WTC11 (cell line): Measurements from ENCODE around the gene RAB10. TPM values are rescaled to one million over a fixed set of nuclear protein-coding genes. Genes with fewer than 3 reads are reported as not detected.

Experiments used
- ATAC-seq: fragments of 200-7000 bp; cut with Tn5 transposase; 2 replicates; pipeline ENCODE4 v1.10.0; 2021; ENCODE audit warnings: mild to moderate bottlenecking, moderate library complexity
- CTCF ChIA-PET: fragments of 300-600 bp; sonication (Branson Sonifier 250); formaldehyde crosslinking; loops from one replicate; lab custom pipeline; 2021; ENCODE audit warnings: antibody characterized with exemption; lab: Charles Lee
- POLR2A ChIA-PET: fragments of 350-600 bp; sonication (Branson Sonifier 250); formaldehyde crosslinking; loops from one replicate; lab custom pipeline; 2021; ENCODE audit warnings: antibody characterized with exemption; lab: Charles Lee
- DNase-seq: peaks from one replicate; pipeline ENCODE4 v3.0.0; 2021; ENCODE audit warnings: low spot score
- H3K27ac Mint-ChIP-seq: 2 replicates; pipeline ENCODE4 v1.8.0; 2021; ENCODE audit warnings: mixed read lengths
- H3K27me3 Mint-ChIP-seq: 2 replicates; pipeline ENCODE4 v1.8.0; 2021; ENCODE audit warnings: low read depth, mild to moderate bottlenecking, moderate library complexity, mixed read lengths
- H3K36me3 Mint-ChIP-seq: 2 replicates; pipeline ENCODE4 v1.8.0; 2021; ENCODE audit warnings: mixed read lengths
- H3K4me1 Mint-ChIP-seq: 2 replicates; pipeline ENCODE4 v1.8.0; 2022; ENCODE audit warnings: mixed read lengths
- H3K4me3 Mint-ChIP-seq: 2 replicates; pipeline ENCODE4 v1.8.0; 2021; ENCODE audit warnings: mild to moderate bottlenecking, moderate library complexity, mixed read lengths
- H3K9me3 Mint-ChIP-seq: 2 replicates; pipeline ENCODE4 v1.8.0; 2021; ENCODE audit warnings: mixed read lengths
- ATF6 ChIP-seq: sonication (generic); formaldehyde crosslinking; IDR thresholded peaks from 2 replicates; pipeline ENCODE4 v1.8.1; 2023; ENCODE audit warnings: mild to moderate bottlenecking, missing genetic modification reagents
- CREM ChIP-seq: sonication (generic); formaldehyde crosslinking; IDR thresholded peaks from 2 replicates; pipeline ENCODE4 v1.8.1; 2022; ENCODE audit warnings: mild to moderate bottlenecking, missing genetic modification reagents, moderate library complexity
- E2F1 ChIP-seq: sonication (generic); formaldehyde crosslinking; IDR thresholded peaks from 2 replicates; pipeline ENCODE4 v1.8.0; 2022; ENCODE audit warnings: mild to moderate bottlenecking, missing genetic modification reagents
- E2F5 ChIP-seq: sonication (generic); formaldehyde crosslinking; IDR thresholded peaks from 2 replicates; pipeline ENCODE4 v1.8.1; 2022; ENCODE audit warnings: mild to moderate bottlenecking, moderate library complexity, missing genetic modification reagents
- ETV6 ChIP-seq: sonication (generic); formaldehyde crosslinking; IDR thresholded peaks from 2 replicates; pipeline ENCODE4 v1.8.1; 2022; ENCODE audit warnings: mild to moderate bottlenecking, missing genetic modification reagents
- FOXP4 ChIP-seq: sonication (generic); formaldehyde crosslinking; IDR thresholded peaks from 2 replicates; pipeline ENCODE4 v1.8.0; 2022; ENCODE audit warnings: mild to moderate bottlenecking, missing genetic modification reagents
- IRF1 ChIP-seq: sonication (generic); formaldehyde crosslinking; IDR thresholded peaks from 2 replicates; pipeline ENCODE4 v1.8.0; 2023; ENCODE audit warnings: missing genetic modification reagents
- JUN ChIP-seq: sonication (generic); formaldehyde crosslinking; IDR thresholded peaks from 2 replicates; pipeline ENCODE4 v1.8.0; 2023; ENCODE audit warnings: mild to moderate bottlenecking, missing genetic modification reagents
- MLX ChIP-seq: sonication (generic); formaldehyde crosslinking; IDR thresholded peaks from 2 replicates; pipeline ENCODE4 v1.8.1; 2023; ENCODE audit warnings: mild to moderate bottlenecking, missing genetic modification reagents, moderate library complexity
- MYBL2 ChIP-seq: sonication (generic); formaldehyde crosslinking; IDR thresholded peaks from 2 replicates; pipeline ENCODE4 v1.8.1; 2023; ENCODE audit warnings: mild to moderate bottlenecking, moderate library complexity, missing genetic modification reagents
- NFATC4 ChIP-seq: fragments of 250-450 bp; sonication (Bioruptor Pico); IDR thresholded peaks from 2 replicates; pipeline ENCODE4 v1.9.0; 2021; ENCODE audit warnings: mild to moderate bottlenecking
- STAT6 ChIP-seq: sonication (generic); formaldehyde crosslinking; conservative IDR thresholded peaks from 2 replicates; pipeline ENCODE4 v1.8.1; 2023; ENCODE audit warnings: mild to moderate bottlenecking, low read depth, missing genetic modification reagents, moderate library complexity
- USF1 ChIP-seq: sonication (generic); formaldehyde crosslinking; IDR thresholded peaks from 2 replicates; pipeline ENCODE4 v1.8.0; 2022; ENCODE audit warnings: mild to moderate bottlenecking, missing genetic modification reagents
- ZNF121 ChIP-seq: sonication (generic); formaldehyde crosslinking; IDR thresholded peaks from 2 replicates; pipeline ENCODE4 v1.8.0; 2023; ENCODE audit warnings: missing genetic modification reagents
- ZNF281 ChIP-seq: sonication (generic); formaldehyde crosslinking; IDR thresholded peaks from 2 replicates; pipeline ENCODE4 v1.8.0; 2023; ENCODE audit warnings: mild to moderate bottlenecking, missing genetic modification reagents
- ZNF396 ChIP-seq: fragments of 250-450 bp; sonication (Bioruptor Pico); IDR thresholded peaks from 2 replicates; pipeline ENCODE4 v1.8.0; 2021; ENCODE audit warnings: mild to moderate bottlenecking, moderate library complexity, borderline replicate concordance
- ZNF512 ChIP-seq: sonication (generic); formaldehyde crosslinking; IDR thresholded peaks from 2 replicates; pipeline ENCODE4 v1.8.1; 2022; ENCODE audit warnings: missing genetic modification reagents, borderline replicate concordance
- ZNF671 ChIP-seq: fragments of 250-450 bp; sonication (Bioruptor Pico); IDR thresholded peaks from 2 replicates; pipeline ENCODE4 v1.8.0; 2021; ENCODE audit warnings: mild to moderate bottlenecking
- total RNA-seq: library from RNA; stranded (reverse); gene quantifications from 3 replicates; pipeline ENCODE4 v1.2.3, GENCODE V29; 2021

The RAB10 gene
- total RNA-seq, 1 experiment from 2014 or later: 127 TPM

GRCh38 chr2:26119521-26119920 is 85.6 kb downstream of the RAB10 start:
- TF ChIP-seq E2F1 (no peak), ZNF121 (CRISPR knock-in tag) (peak; percentile 60; the same call in 1 of the 2 replicates)
- CTCF ChIA-PET: interaction anchor here (1.6 kb wide), 1 partner anchor 31 kb away, joined by 5 read pairs; no protein-coding TSS in a partner anchor
- ATAC-seq: no peak

GRCh38 chr2:26122630-26123029 is 88.7 kb downstream of the RAB10 start:
- H3K4me1 Mint-ChIP-seq: peaks cover 22% of the 10 kb centered on the region
- POLR2A ChIA-PET: no interaction called here
- CTCF ChIA-PET: no interaction called here
- TF ChIP-seq USF1 (CRISPR knock-in tag) (no peak), ZNF512 (CRISPR knock-in tag) (no peak), NFATC4 (CRISPR knock-in tag) (no peak), MYBL2 (no peak), MLX (no peak), FOXP4 (CRISPR knock-in tag) (no peak), STAT6 (no peak), JUN (CRISPR knock-in tag) (no peak), ZNF281 (no peak), ETV6 (CRISPR knock-in tag) (no peak), CREM (CRISPR knock-in tag) (no peak), ATF6 (no peak), ZNF671 (CRISPR knock-in tag) (no peak), ZNF396 (CRISPR knock-in tag) (no peak), E2F5 (CRISPR knock-in tag) (no peak), IRF1 (CRISPR knock-in tag) (no peak)

More at GRCh38 chr2:26119521-26119920, 85.6 kb downstream of the RAB10 start:
- Mint-ChIP-seq H3K27ac (no peak overlapping the region), H3K4me3 (no peak overlapping the region), H3K4me1 (peaks cover 3% of the 10 kb centered on the region; the same call in 1 of the 2 replicates), H3K36me3 (peaks cover 19% of the 10 kb centered on the region), H3K9me3 (0 out of 2 replicates have a peak, but pooled peaks cover 7% of the 10 kb centered on the region), H3K27me3 (no peaks in the 10 kb centered on the region)
- DNase-seq: no peak
- POLR2A ChIA-PET: no interaction called here

More at GRCh38 chr2:26122630-26123029, 88.7 kb downstream of the RAB10 start:
- Mint-ChIP-seq H3K36me3 (peaks cover 8% of the 10 kb centered on the region), H3K4me3 (no peak overlapping the region), H3K27ac (peak overlapping the region; percentile 76), H3K9me3 (0 out of 2 replicates have a peak, but pooled peaks cover 3% of the 10 kb centered on the region), H3K27me3 (no peaks in the 10 kb centered on the region)
- DNase-seq (no peak), ATAC-seq (no peak)
